ENCODE data around the gene APOBEC3G.

- TF ChIP-seq, protein P1, sequence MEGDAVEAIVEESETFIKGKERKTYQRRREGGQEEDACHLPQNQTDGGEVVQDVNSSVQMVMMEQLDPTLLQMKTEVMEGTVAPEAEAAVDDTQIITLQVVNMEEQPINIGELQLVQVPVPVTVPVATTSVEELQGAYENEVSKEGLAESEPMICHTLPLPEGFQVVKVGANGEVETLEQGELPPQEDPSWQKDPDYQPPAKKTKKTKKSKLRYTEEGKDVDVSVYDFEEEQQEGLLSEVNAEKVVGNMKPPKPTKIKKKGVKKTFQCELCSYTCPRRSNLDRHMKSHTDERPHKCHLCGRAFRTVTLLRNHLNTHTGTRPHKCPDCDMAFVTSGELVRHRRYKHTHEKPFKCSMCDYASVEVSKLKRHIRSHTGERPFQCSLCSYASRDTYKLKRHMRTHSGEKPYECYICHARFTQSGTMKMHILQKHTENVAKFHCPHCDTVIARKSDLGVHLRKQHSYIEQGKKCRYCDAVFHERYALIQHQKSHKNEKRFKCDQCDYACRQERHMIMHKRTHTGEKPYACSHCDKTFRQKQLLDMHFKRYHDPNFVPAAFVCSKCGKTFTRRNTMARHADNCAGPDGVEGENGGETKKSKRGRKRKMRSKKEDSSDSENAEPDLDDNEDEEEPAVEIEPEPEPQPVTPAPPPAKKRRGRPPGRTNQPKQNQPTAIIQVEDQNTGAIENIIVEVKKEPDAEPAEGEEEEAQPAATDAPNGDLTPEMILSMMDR (IDR thresholded peaks at IDR 0.05) = no peak
- TF ChIP-seq POLR2A (IDR thresholded peaks at IDR 0.05) = no peak
- TF ChIP-seq EP300 (IDR thresholded peaks at IDR 0.05) = no peak
Measured at GRCh38 chr22:39103431-39103830, 26.4 kb downstream of the APOBEC3G start.

All from ovary (tissue), 3 donors.